Stimulated activated naive CD8-positive, alpha-beta T cell treated with anti-CD3 and anti-CD28 coated beads, Interleukin-15, Interleukin-2, amounts not matched to agents 100 ng/mL and 50 ng/mL, for 24 hours (primary cell): ENCODE measurements around the gene DVL3.
"Not testable (repeated sequence)": the region's sequence is repeated elsewhere in the genome, so short reads cannot be mapped to it uniquely, and the experiment has no call there.

ENCODE experiments used
- H3K27ac Mint-ChIP-seq: one replicate; pipeline ENCODE4 v1.8.0; 2021; ENCODE audit warnings: mild to moderate bottlenecking, mixed read lengths
- H3K27me3 Mint-ChIP-seq: one replicate; pipeline ENCODE4 v1.8.0; 2021; ENCODE audit warnings: mixed read lengths
- H3K36me3 Mint-ChIP-seq: one replicate; pipeline ENCODE4 v1.8.0; 2021; ENCODE audit warnings: low read depth, mixed read lengths
- H3K4me1 Mint-ChIP-seq: one replicate; pipeline ENCODE4 v1.8.0; 2021; ENCODE audit warnings: low read depth, mixed read lengths
- H3K4me3 Mint-ChIP-seq: one replicate; pipeline ENCODE4 v1.8.0; 2021; ENCODE audit warnings: mild to moderate bottlenecking, mixed read lengths
- H3K9me3 Mint-ChIP-seq: one replicate; pipeline ENCODE4 v1.8.0; 2021; ENCODE audit warnings: mixed read lengths

Gene DVL3

DNA sequence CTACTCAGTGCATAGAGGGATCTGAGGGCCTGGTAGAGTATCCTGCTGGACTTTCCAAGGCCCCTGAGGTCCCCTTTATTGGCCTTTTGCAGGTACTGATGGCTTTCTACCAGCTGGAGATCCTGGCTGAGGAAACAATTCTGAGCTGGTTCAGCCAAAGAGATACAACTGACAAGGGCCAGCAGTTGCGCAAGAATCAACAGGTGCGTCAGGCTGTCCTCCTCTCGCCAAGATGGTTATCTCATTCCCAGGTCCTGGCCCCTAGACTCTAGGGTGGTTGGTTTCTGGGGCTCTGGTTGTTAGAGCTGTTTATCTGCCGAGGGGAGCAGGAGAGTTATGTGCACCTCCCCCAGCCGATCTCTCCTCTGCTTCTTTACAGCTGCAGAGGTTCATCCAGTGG lies 10.7 kb upstream of the DVL3 start:
- H3K4me1 Mint-ChIP-seq: no peaks in the 10 kb centered on the region
- no peaks in the 10 kb centered on the region for H3K27me3 Mint-ChIP-seq

DNA sequence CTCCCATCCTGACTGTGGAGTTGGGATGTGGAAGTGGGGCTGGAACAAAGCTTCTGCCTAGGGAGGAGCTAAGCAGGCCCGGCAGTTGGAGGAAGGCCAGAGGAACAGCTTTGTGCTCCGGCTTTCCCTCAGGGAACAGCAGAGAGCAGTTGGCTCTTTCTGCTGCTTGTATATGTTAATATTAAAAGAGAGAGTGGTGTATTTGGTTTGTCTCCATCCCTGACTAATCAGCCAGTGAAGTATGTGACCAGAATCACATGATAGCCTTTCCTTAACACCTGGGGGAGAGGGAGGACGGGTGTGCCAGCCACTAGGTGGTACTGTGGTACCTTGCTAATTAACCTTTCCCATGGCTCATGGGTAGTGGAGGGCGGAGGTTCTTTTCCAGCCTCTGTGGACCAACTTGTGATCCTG lies 10.1 kb upstream of the DVL3 start:
- no peak overlapping the region for H3K27ac Mint-ChIP-seq
- H3K4me3 Mint-ChIP-seq: no peak overlapping the region

More for the DNA sequence above, 10.7 kb upstream of the DVL3 start:
- Mint-ChIP-seq H3K9me3 (no peaks in the 10 kb centered on the region), H3K4me3 (no peak overlapping the region), H3K27ac (no peak overlapping the region), H3K36me3 (peaks cover 54% of the 10 kb centered on the region)

DNA sequence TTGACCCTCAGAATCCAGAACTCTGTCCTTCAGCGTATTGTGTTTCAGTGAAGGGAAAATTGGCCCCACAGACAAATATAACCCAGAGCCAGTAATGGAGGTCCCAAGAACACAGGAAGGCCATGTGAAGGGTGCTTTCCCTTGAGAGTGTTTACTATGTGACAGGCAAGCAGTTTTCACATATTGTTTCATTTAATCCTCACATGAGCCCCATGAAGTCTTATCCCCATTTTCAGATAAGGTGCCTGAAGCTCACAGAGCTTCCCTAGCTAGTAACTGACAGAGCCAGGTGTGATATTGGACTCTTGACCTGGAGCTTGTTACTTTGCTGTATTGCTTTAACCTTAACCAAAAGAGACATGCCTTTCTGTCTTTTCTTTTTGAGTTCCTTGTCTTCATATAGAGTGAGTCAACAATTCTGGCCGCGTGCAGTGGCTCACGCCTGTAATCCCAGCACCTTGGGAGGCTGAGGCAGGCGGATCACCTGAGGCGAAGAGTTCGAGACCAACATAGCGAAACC lies 9.4 kb upstream of the DVL3 start:
- no peak overlapping the region for H3K27ac Mint-ChIP-seq
- H3K36me3 Mint-ChIP-seq: peaks cover 42% of the 10 kb centered on the region

More for the DNA sequence above, 10.1 kb upstream of the DVL3 start:
- Mint-ChIP-seq H3K36me3 (peaks cover 49% of the 10 kb centered on the region), H3K27me3 (no peaks in the 10 kb centered on the region), H3K9me3 (no peaks in the 10 kb centered on the region), H3K4me1 (no peaks in the 10 kb centered on the region)

DNA sequence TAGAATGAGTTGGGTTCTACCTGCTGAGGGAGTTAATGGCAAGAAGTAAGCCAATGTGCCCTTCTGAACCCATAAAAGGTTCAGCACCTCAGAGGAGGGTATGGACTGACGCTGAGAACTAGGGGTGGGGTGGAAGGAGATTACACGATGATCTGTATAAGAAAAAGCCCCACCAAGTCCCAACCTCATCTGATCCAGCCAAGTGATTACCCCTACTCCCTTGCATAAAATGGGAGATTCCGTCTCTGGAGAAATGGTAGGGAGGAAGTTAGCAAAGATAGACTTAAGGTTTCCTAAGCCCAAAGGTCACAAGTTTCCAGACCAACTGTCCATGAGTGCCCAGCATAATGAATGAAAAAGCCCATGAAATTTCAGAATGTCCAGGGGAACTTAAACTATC lies 7.1 kb upstream of the DVL3 start:
- Mint-ChIP-seq H3K4me1 (no peaks in the 10 kb centered on the region), H3K9me3 (no peaks in the 10 kb centered on the region), H3K27me3 (no peaks in the 10 kb centered on the region), H3K36me3 (peaks cover 20% of the 10 kb centered on the region), H3K27ac (no peak overlapping the region), H3K4me3 (no peak overlapping the region)

More for the DNA sequence above, 9.4 kb upstream of the DVL3 start:
- Mint-ChIP-seq H3K27me3 (no peaks in the 10 kb centered on the region), H3K9me3 (no peaks in the 10 kb centered on the region), H3K4me1 (no peaks in the 10 kb centered on the region), H3K4me3 (no peak overlapping the region)

DNA sequence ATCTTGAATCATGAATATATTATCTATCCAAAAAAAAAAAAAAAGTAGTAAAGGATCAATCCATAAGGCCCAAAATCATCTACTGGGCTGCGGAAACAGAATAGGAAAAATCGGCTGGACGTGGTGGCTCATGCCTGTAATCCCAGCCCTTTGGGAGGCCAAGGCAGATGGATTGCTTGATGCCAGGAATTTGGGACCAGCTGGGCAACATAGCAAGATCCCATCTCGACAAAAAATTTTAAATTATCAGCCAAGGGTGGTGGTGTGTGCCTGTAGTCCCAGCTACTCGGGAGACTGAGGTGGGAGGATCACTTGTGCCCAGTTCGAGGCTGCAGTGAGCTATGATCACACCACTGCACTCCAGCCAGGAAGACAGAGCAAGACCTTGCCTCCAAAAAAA lies 6.1 kb upstream of the DVL3 start:
- Mint-ChIP-seq H3K4me1 (no peaks in the 10 kb centered on the region), H3K9me3 (no peaks in the 10 kb centered on the region), H3K27ac (no peak overlapping the region), H3K36me3 (peaks cover 11% of the 10 kb centered on the region), H3K27me3 (no peaks in the 10 kb centered on the region), H3K4me3 (no peak overlapping the region)

DNA sequence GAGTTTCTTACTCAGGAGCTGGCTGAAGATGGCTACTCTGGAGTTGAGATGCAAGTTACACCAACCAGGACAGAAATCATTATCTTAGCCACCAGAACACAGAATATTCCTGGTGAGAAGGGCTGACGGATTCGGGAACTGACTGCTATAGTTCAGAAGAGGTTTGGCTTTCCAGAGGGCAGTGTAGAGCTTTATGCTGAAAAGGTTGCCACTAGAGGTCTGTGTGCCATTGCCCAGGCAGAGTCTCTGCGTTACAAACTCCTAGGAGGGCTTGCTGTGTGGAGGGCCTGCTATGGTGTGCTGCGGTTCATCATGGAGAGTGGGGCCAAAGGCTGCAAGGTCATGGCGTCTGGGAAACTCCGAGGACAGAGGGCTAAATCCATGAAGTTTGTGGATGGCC lies 5.4 kb upstream of the DVL3 start:
- H3K4me1 Mint-ChIP-seq, H3K9me3 Mint-ChIP-seq, H3K27me3 Mint-ChIP-seq, H3K36me3 Mint-ChIP-seq, H3K4me3 Mint-ChIP-seq, H3K27ac Mint-ChIP-seq: not testable (repeated sequence)

DNA sequence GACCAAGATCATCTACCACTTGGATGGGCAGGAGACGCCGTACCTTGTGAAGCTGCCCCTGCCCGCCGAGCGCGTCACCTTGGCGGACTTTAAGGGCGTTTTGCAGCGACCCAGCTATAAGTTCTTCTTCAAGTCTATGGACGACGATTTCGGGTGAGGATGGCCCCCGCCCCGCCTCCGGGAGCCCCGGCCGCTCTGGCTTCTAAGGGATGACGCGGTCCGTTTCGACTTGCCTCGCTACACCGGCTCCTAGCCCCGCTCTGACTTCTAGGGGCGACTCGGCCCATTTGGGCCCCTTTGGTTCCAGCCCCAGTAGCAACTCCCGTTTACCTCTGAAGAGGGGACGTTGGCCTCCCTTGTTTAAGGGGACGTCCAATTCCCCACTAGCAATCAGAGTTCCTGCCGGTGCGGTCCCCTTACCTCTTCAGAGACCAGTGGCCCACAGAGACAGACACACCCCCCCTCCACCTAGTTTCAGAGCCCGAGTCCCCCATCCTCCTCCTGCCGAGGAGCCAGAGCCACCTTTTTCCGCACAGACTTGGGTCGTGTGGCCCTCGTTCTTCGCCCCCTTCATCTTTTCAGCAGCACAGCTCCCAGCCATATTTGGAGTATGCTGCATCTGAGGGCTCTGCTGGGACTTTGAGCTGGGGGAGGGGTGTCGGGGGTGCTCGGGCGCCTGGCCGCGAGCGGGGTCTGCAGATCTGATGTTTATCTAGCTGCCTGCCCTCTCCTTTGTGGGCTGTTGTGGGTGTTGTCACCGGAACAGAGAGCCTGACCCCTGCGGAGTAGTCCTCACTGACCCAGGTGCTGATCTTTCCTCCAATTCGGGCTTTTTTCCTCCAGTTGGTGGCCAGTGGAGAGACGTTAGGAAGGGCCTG lies 706 bp downstream of the DVL3 start:
- H3K27me3 Mint-ChIP-seq: no peaks in the 10 kb centered on the region
- peaks cover 5% of the 10 kb centered on the region for H3K36me3 Mint-ChIP-seq
- H3K9me3 Mint-ChIP-seq: no peaks in the 10 kb centered on the region
- H3K4me3 Mint-ChIP-seq: peak overlapping the region; percentile 95
- H3K4me1 Mint-ChIP-seq: peaks cover 32% of the 10 kb centered on the region
- peak overlapping the region; percentile 52 for H3K27ac Mint-ChIP-seq

DNA sequence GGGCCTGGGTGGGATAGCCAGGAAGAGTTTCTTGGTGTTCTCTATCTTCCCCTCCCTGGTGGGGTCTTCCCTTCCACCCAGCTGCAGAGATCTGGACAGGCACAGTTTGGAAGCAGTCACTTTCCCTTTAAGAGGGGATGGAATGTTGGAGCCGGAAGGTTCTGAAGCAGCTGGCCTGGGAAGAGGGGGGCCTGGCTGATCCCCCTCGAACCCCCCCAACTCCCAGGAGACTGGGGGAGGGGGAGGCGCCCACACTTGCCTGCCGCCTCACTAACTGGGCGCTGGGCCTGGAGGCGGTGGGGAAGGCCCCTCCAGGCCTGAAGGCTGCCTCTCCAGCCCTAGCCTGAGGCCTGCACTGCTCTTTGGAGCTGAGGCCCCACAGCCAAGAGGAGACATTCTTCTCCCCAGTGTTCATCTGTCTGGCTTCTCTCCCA lies 1.4 kb downstream of the DVL3 start:
- Mint-ChIP-seq H3K9me3 (no peaks in the 10 kb centered on the region), H3K27me3 (no peaks in the 10 kb centered on the region), H3K36me3 (peaks cover 5% of the 10 kb centered on the region), H3K4me1 (peaks cover 32% of the 10 kb centered on the region), H3K27ac (peak overlapping the region; percentile 52), H3K4me3 (peak overlapping the region; percentile 95)

DNA sequence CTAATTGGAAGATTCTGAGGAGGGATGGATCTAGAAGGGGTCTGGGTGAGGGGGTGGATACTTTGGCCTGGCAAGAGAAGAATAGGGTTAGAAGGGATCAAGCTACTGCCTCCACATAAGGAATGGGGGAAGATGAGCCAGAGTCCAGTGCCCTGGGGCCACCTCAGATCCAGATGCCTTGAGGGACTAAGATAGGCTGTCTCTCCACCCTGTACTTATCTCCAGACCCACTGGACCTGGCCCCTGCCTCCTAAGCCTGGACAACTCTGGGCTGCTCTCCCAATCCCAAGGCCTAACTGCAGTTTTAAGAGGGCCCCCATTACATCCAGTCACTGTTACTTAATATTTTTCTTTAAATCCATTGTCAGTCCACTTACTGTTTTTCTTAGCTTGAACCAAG lies 2.0 kb downstream of the DVL3 start:
- Mint-ChIP-seq H3K9me3 (no peaks in the 10 kb centered on the region), H3K4me1 (peaks cover 32% of the 10 kb centered on the region), H3K4me3 (peak overlapping the region; percentile 95), H3K36me3 (peaks cover 5% of the 10 kb centered on the region), H3K27ac (peak overlapping the region; percentile 42), H3K27me3 (no peaks in the 10 kb centered on the region)

DNA sequence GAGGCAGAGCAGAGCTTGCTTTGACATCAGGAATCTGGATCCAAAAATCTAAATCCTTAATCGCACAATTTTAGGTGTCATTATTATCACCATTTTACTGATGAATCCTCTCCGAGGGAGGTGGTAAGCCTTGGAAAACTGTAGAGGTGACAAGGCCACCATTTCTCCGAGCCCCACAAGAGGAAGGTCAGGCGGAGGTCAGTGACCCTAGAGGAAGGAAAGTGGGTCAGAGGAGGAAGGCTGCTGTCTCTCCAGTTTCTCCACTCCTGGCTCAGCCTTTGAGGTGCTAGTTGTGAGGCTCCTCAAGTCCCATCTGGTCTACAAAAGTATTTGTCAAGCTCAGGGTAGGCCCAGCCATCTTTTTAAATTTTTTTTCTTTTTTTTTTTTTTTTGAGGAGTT lies 3.2 kb downstream of the DVL3 start:
- Mint-ChIP-seq H3K4me3 (no peak overlapping the region), H3K4me1 (peaks cover 32% of the 10 kb centered on the region), H3K27me3 (no peaks in the 10 kb centered on the region), H3K36me3 (peaks cover 5% of the 10 kb centered on the region), H3K27ac (no peak overlapping the region), H3K9me3 (no peaks in the 10 kb centered on the region)

DNA sequence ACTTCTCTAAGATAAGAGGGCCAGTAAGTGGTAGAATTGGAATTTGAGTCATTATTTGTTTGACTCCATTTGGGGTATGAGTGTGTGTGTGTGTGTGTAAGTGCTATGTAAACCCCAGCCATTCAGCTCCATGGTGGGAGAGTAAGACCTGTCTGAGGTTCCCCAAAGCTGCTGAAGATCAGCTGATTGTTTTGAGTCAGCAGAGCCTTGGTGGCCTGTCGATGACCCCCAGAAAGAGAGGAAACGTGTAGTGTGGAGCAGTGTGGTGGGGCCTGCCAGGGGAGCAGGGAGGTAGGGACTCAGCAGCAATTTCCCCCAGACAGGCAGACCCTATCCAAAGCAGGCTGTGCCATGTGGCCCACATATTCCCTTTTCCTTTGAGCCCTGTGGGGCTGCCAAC lies 5.3 kb downstream of the DVL3 start:
- peaks cover 32% of the 10 kb centered on the region for H3K4me1 Mint-ChIP-seq
- peaks cover 13% of the 10 kb centered on the region for H3K36me3 Mint-ChIP-seq
- no peak overlapping the region for H3K27ac Mint-ChIP-seq
- H3K4me3 Mint-ChIP-seq: no peak overlapping the region
- H3K27me3 Mint-ChIP-seq: no peaks in the 10 kb centered on the region
- no peaks in the 10 kb centered on the region for H3K9me3 Mint-ChIP-seq

DNA sequence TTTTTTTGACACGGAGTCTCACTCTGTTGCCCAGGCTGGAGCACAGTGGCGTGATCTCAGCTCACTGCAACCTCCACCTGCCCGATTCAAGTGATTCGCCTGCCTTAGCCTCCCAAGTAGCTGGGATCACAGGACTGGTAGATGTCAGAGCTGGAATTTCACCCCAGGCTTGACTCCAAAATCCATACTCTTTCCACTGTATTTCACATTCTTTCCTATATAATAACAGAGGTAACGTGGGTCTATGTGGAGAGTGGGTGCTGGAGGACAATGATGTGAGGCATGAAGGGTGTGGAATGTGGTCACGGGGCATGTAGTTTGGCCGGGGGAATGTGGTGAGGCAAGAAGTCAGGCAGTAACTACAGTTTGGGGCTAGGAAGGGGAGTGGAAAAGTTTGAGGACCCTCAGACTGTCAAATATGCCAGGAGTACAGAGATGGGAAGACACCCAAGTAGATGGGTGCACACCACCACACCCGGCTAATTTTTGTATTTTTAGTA lies 7.4 kb downstream of the DVL3 start:
- not testable (repeated sequence) for H3K27me3 Mint-ChIP-seq
- H3K4me1 Mint-ChIP-seq: peaks cover 22% of the 10 kb centered on the region

DNA sequence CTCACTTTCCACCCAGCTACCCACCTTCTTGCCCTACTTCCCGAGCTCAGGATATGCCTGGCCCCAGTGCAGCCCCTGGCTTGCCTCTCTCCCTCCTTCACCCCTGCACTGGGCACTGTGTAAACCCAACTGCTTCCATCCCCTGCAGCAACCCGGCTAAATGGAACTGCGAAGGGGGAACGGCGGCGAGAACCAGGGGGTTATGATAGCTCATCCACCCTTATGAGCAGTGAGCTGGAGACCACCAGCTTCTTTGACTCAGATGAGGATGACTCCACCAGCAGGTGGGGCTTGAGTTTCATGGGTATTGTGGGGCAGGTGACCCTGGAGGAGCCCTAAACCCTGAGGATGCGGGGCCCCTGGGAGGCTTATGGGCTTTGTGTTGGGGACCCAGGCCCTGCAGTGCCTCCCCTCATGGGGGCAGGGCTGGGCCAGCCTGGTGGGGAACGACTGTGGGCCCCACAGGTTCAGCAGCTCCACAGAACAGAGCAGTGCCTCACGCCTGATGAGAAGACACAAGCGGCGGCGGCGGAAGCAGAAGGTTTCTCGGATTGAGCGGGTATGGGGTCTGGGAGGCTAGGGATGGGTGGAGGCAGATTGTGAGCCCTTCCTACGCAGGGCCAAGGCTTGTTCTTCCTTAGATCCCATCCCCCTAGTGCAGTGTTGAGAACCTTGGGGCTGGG lies 9.6 kb downstream of the DVL3 start:
- no peak overlapping the region for H3K27ac Mint-ChIP-seq
- no peaks in the 10 kb centered on the region for H3K9me3 Mint-ChIP-seq

More for the DNA sequence above, 7.4 kb downstream of the DVL3 start:
- H3K36me3 Mint-ChIP-seq: peaks cover 24% of the 10 kb centered on the region
- not testable (repeated sequence) for H3K9me3 Mint-ChIP-seq, H3K4me3 Mint-ChIP-seq, H3K27ac Mint-ChIP-seq

DNA sequence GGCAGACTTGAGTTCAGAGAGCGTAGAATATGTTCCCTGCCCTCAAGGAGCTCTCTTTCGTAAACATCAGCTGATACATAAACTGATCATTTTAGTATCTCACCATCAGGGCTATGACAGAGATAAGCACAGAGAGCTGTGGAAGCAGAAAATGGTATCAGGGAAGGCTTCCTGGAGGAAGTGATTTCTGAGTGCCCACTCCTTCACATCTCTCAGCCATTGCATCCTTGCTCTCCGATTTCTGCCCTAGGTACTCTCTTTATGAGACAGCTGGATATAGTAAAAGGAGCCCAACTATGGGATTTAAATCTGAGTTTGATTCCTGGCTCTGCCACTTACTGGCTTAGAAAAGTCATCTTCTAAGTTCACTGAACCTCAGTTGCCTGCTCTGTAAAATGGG lies 10.4 kb downstream of the DVL3 start:
- Mint-ChIP-seq H3K4me3 (no peak overlapping the region), H3K36me3 (peaks cover 23% of the 10 kb centered on the region)

More for the DNA sequence above, 9.6 kb downstream of the DVL3 start:
- peaks cover 28% of the 10 kb centered on the region for H3K36me3 Mint-ChIP-seq
- H3K4me1 Mint-ChIP-seq: peaks cover 5% of the 10 kb centered on the region
- no peak overlapping the region for H3K4me3 Mint-ChIP-seq
- no peaks in the 10 kb centered on the region for H3K27me3 Mint-ChIP-seq

DNA sequence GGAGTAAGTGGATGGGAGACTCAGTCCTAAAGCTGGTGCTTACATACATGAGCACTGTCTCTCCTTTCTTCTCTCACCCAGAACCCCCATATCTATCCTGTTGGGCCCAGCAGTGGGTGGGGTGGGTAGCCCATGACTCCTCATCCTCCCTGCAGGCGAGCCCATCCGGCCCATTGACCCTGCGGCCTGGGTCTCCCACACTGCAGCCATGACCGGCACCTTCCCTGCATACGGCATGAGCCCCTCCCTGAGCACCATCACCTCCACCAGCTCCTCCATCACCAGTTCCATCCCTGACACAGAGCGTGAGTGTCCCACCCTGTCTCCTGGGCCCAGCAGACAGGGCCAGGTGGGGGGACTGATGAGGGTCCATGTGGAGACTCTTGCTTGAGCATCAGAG lies 11.5 kb downstream of the DVL3 start:
- H3K9me3 Mint-ChIP-seq: no peaks in the 10 kb centered on the region
- no peak overlapping the region for H3K27ac Mint-ChIP-seq
- no peak overlapping the region for H3K4me3 Mint-ChIP-seq
- no peaks in the 10 kb centered on the region for H3K4me1 Mint-ChIP-seq
- H3K36me3 Mint-ChIP-seq: peaks cover 30% of the 10 kb centered on the region
- H3K27me3 Mint-ChIP-seq: no peaks in the 10 kb centered on the region

More for the DNA sequence above, 10.4 kb downstream of the DVL3 start:
- Mint-ChIP-seq H3K27ac (no peak overlapping the region), H3K27me3 (no peaks in the 10 kb centered on the region), H3K9me3 (no peaks in the 10 kb centered on the region), H3K4me1 (no peaks in the 10 kb centered on the region)
